HG03066 (cell line): Measurements from ENCODE around the gene DYRK3.

Experiments
- ATAC-seq: cut with Tn5 transposase; IDR thresholded peaks from one replicate; pipeline ENCODE4 v1.9.1; 2021; ENCODE audit warnings: low read depth; ENCODE audit not compliant: unreplicated experiment

Gene DYRK3

DNA sequence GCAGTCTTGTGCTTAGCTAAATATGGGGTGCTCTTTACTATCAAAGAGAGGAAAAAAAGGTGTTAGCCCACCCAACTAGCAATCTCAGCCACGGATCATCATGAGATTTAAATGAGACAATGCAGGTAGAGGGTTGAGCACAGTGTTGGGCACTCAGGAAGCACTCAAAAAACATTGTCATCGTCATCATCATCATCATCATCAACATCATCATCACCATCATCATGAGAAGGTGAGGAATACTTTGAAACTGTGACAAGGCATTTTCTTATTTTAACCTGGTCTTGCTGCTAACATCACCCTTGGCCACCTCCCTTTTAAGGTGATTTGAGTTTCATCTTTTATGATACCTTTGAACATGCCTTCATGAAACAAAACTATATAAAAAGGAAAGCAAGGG is 46.0 kb downstream of the DYRK3 start:
- ATAC-seq = no peak

DNA sequence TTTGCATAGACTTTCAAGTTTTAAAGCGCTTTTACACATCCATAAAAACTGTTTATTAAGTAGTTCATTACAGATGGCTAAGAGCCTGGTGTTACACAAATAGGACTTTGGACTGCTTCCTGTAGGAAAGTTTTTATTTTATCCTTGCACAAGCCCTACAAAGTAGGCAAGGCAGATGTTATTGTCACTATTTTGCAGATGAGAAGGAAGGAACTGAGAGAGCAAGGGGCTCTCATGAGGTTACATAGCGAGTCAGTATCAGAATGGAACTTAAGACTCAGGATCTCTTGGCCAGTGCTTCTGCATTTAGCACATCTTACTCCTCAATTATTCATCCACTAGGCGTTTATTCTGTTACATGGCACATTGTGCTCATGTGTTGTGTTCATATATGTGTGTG is 46.8 kb downstream of the DYRK3 start:
- no peak for ATAC-seq

DNA sequence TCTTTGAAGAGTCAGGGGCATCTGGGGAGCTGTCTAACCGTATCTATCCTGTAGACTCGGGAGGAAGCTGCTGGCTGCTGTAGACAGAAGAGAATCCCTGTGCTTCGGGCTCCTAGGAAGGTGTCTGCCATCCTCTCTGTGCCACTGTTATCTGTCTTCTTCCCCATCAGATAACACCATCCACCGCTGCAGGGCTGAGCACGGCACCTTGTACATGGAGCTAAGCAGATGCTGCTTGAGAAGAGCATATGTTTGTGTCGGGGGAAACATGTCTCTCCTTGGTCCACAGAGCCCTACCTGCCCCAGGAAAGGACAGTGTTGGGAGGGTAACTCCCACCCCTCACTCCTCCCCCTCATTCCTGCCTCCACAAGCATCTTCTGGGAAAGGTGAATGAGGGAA is 48.0 kb downstream of the DYRK3 start:
- ATAC-seq = no peak

DNA sequence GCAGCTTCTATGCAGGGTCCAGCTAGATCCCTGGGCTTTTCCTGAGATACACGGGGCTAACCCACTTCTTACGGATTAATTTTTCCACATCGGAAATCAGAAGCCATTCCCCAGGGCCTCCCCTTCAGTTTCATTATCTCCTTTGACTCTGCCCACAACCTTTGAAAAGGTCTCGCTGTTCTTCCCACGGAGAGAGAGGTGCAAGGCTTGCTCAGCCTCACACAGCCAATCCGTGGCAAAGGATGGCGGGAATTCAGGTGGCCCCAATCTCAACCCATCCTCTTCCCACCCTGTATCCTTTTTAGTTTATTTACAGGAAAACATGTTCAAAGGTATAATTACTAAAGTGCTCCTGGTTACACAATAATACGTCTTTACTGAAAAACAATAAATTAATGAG is 48.7 kb downstream of the DYRK3 start:
- no peak for ATAC-seq

DNA sequence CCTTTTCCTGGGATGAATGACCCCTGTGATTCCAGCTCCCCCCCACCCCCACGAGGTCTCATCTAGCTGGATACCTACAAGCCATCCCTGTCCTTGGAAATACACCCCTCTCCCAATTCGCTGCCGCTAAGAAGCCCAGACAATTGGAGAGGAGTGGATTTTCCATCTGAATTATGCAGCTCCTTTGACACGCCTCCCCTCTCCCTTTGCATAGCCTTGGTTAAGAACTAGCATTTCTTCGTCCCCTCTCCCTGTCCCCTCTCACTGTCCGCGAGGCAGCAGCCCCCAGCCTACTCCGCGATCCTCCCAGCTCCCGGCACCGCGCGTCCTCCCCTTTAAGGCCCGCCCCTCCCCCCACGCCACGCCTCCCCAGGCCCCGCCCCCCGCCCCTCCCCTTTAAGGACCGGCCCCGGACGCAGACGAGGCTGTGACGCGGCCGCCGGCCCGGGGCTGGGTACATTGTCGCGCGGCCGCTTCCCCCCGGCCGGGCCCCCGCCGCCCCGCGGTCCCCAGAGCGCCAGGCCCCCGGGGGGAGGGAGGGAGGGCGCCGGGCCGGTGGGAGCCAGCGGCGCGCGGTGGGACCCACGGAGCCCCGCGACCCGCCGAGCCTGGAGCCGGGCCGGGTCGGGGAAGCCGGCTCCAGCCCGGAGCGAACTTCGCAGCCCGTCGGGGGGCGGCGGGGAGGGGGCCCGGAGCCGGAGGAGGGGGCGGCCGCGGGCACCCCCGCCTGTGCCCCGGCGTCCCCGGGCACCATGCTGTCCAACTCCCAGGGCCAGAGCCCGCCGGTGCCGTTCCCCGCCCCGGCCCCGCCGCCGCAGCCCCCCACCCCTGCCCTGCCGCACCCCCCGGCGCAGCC is 49.4 kb downstream of the DYRK3 start, which contains the start of gene MAPKAPK2:
Gene MAPKAPK2 (plus strand): TSS at position 428 of the 856 bp plus-strand sequence. CDS start 325 bp downstream, at position 753.
- no peak for ATAC-seq

DNA sequence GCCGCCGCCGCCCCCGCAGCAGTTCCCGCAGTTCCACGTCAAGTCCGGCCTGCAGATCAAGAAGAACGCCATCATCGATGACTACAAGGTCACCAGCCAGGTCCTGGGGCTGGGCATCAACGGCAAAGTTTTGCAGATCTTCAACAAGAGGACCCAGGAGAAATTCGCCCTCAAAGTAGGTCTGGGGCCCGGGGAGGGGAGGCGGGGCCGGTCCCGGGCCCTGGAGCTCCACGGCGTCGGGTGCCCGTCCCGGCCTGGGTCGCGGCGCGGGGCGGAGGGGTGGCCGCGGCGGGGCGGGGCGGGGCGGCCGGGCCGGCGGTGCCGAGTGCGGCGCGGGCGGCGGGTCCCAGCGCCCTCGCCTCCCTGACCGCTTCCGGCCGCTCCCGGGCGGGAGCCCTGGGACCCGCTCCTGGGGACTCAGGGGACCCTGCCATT is 50.0 kb downstream of the DYRK3 start:
- no peak for ATAC-seq

DNA sequence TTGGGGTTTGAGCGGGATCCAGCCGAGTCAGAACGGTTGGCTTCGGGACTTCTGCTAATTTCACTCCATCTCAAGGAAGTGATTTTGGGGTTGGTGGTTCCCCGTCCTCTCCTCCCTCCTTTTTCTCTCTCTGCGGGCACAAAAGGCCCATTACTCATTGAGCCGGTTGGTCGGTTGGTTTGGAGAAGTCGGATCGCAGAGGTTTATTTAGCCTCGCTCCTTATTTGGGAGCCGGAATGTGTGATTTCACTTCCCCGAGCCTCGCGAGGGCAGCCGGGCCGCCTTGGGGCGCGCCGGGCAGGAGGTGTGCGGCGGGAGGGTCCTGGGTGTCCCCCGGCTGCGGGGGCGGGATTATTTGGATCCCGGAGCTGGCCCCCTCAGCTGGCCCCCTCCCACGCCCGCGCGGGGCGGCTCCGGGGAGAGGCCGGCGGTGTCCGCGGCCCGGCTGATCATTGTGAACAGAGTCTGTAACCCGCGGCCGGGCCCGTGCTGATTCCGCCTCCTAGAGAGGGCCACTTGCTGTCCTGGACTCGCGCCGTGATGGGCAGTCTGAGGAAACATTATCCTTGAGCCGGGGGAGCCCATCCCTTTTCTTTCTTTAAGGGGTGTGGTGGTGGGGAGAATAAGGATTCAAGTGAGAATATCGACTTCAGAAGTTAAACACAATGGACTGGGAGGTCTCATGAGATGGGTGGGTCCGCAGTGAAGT is 50.6 kb downstream of the DYRK3 start:
- no peak for ATAC-seq

DNA sequence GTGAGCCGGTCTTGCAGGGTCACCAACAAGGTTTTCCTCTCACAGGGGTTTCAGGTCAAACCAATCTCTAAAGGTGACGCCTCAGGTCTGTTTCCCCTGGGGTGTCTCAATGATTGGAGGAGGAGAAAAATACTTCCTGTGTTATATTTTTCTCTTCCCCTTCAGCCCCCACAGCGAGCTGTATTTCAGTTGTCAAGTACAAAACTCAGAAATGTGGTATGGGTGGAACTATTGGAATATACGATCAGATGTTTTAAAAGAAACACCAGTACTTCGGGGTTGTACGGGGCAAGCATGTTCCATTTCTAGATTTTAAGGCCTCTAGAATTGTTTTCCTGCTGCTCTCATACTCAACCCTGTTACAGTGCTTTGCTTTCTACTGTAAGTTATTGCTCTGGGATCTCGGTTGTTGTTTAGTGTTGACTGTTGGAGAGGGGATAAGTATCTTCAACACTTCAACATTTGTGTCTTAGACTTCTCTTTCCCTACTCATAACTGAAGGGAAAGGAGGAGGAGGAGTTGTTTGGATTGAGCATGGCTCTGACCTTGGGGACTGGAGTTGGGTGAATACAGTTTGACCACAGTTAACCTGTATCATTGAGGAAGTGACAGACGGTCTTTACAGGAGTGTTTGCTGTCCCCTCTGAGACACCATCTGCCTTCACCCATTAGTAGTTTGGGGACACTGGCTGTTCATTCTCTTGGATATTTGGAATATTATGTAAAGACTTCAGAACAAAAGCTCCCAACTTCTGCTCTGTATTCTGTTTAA is 51.3 kb downstream of the DYRK3 start:
- ATAC-seq = no peak

DNA sequence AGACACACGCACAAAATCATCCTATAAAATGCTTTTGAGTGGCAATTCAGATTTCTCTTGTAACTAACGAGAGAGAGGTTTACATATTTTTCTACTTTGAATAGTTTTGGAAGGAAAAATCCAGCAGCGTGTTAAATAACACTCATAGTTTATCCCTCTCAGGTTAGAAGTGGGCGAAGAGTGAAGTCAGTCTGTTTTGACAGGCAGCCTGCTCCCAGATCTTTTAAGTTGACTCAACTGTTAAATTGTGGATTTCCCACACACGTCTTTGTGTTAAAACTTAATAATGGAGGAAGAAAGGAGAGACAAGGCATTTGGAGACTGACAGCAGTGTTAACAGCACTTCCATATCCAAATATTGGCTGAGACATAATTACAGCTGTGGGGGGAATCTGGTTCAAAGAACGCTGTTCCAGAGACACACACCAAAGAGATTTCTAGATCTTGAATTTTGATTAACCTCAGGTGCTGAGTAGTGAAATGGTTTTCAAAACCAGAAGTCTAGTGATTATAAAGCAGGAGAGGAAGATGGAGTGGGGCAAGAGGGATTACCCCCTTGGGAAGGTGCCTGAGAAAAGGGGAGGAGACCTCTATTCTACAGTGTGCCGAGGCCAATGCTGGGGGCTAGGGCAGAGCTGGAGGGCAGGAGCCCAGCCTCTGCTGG is 52.0 kb downstream of the DYRK3 start:
- no peak for ATAC-seq

DNA sequence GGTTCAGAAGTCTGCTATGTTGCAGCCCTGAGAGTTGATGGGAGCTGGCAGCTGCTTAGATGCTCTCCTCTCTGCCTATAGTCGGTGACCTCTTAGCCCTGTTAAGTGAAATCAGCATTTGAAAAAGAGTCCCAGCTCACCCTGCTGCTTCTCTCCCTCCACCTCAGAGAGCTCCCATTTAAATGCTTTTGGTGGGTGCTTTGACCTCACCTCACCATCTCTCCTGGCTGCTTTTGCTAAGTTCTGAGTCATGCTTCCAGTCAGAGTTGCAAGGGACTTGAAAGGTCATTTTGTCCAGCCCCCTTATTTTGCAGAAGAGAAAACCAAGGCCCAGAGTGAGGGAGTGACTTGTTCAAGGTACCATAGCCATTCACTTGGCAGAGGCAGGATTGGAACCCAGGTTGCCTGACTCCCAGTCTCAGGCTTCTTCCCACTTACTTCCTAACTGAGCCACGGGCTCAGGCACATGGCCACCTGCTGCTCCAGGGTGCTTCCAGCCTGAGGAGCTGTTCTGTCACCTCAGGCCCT is 52.6 kb downstream of the DYRK3 start:
- no peak for ATAC-seq

DNA sequence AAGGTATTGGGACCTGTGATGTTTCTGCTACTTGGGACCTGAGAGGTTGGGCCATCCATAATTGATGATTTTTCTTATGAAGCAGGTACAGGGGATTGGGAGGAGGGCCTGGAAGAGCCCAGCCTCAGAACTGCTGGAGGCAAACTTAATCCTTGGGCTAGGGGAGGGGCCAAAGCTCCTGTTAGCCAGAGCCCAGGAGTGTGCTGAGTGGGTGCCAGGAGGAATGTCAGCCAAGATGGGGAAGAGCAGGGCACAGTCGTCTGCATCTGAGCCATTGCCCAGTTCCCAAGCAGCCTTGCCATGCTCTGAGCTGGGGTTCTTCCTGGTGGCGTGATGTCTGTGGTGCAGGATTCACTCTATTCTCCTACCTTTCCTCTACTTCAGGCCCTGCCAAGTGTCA is 55.2 kb downstream of the DYRK3 start:
- no peak for ATAC-seq

DNA sequence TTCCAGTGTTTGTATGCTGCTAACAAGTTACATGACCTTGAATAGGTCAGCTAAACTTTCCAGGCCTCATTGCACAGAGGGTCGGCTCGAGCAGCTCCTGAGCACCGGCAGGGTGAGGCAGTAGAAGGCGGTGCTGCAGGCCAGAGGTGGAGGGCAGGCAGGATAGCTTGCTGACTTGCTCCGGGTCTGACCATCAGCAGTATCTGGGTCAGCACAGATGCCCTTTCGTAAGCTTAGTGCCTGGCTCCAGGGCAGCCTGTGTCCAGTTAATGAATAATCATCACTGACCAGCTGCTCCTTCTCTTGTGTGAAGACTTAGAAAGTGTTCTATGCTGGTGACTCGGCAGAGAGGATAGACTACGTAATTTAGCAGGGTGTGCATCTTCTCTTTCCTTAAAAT is 56.3 kb downstream of the DYRK3 start:
- no peak for ATAC-seq

DNA sequence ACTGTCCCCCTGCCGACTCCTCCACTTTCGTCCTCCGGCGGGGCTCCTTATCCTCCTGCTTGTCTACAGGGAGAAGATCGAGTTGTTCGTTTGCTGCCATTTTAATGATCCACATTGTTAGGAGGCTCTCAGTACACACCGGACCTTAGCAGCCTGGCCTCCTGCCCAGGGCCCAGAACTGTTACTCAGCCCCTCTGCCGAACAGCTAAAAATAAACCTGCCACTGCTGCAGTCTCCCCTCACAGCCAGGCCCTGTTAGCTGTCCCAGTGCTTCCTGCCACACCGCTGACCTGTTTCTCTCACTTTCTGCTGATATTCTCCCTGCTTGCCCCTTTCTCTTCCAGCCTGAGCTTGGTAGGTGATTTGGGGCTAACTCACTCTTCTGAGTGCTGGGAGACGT is 57.7 kb downstream of the DYRK3 start:
- no peak for ATAC-seq

DNA sequence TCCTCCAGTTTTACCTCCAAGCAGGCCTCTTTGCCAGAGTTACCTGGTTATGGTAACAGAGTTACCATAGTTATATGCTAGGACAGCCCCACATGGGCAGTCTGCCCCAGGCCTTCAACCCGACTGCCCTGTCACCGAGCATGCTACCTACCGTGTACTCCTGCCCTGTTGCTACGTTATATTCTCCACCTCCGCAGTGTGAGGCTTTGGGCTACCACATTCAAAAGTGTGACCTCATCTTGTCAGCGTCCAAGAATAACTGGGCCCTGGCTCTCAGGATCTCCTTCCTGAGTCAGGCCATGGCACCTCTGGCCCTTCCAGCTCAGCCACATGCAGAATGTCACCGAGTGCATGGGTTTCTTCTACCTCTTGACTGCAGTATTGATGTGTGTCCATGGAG is 58.3 kb downstream of the DYRK3 start:
- ATAC-seq = no peak

DNA sequence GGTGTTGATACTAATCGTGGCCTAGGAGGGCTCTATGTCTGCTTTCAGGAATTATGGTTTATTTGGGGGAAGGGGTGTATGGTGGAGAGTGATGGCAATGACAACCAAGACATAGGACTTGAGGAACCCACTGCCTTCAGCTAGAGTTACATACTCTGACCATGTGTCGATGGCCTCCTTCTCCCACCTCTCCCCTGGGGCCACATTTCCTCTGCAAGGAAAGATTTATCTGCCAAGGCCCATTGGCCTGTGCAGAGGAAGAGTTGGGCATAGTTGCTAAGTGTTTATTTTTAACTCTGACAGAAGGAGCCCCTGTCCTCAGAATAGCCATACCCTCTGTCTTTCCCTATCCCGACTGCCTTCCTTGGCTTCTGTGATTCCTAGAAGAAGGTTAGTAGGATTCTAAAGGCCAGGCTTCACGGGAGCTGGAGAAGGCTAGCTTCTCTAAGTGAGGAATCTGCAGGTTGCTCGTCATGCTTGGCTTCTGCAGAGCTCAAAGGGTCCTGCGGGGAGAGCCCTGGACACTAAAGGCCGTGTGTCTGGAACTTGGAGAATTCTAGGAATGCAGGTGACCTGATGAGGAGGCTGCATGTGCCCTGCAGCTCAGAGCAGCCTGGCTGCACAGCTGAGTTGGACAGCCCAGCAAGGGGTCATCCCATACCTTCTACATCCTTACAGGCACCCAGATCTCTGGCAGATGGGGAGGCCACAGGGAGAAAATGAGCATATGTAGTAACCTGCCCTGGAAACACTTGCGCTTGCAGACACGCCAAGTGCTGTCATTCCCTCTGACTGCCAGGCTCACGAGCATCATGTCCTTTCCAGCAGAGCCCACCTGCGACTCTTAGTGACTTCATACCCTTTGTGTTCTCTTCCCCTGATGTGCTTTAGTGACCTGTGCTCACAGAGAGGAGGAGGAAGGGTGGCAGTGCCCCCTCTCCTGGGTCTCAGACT is 59.1 kb downstream of the DYRK3 start:
- ATAC-seq = no peak

DNA sequence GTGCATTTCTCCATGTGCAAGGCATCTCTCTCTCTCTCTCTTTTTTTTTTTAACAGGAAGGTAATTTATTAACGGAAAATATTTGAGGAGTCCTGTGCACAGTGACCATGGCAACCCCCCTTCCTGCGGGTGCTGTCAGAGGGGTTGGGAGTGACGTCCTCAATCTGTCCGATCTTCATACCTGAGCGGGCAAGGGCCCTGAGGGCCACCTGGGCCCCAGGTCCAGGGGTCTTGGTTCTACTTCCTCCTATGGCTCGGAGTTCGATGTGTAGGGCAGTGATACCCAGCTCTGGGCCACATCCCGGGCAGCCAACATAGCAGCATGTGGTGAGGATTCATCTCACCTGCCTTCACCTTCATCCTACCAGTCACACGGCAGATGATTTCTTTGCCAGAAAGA is 60.4 kb downstream of the DYRK3 start:
- no peak for ATAC-seq

DNA sequence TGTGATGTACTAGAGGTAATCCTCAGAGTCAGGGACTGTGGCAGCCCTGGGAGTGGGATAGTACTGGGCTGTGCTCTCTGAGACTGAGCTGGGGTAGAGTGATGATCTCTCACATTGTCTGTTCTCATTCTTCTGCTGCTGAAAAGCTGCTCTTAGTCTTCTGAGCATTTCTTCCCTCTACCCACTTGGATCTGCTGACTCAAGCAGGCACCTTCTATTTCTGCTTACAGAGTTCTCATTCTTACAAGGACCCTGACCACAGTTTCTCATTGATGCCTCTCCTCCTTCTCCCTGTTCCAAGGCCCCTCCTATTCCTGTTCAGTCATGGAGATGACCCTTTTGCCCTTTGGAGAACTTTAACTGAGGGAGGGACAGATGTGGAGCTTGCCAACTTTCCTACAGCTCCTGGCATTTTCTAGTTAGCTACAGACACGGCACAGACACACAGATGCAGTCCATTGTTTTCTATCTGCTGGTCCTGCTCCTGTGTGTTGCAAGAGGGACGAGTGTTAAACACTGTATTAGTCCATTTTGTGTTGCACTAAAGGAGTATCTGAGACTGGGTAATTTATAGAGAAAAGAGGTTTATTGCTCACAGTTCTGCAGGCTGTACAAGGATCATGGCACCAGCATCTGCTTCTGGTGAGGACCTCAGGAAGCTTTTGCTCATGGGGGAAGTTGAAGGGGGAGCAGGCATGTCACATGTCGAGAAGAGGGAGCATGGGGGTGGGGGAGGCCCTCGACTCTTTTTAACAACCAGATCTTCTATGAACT is 61.7 kb downstream of the DYRK3 start:
- ATAC-seq = no peak

DNA sequence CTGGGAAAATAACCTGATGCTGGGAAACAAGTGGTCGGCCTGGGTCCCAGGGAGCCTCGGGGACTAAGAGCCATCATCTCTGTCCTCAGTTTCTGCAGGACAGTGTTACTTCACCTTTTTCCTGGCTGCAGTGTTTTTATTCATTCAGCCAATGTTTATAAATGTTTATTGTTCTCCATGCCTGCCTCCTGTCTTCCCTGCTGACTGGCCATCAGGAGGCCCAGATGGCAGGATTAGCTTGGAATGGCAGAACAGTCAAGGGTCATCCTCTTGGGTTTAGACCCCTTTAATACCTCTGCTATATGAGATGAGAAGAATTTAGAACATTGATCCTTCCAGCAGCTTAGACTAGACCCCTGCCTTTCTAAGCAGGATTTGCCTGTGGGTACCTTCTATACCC is 62.7 kb downstream of the DYRK3 start:
- ATAC-seq = no peak
